GM18517 (cell line): ENCODE measurements around the gene GABBR2.
"Not testable (repeated sequence)": the region's sequence is repeated elsewhere in the genome, so short reads cannot be mapped to it uniquely, and the experiment has no call there.

Experiments
- ATAC-seq: cut with Tn5 transposase; IDR thresholded peaks from one replicate; pipeline ENCODE4 v1.9.1; 2021; ENCODE audit warnings: mild to moderate bottlenecking, moderate library complexity; ENCODE audit not compliant: unreplicated experiment

The GABBR2 gene

GRCh38 chr9:98599566-98600216 is 109.0 kb downstream of the GABBR2 start:
- ATAC-seq = no peak

GRCh38 chr9:98598861-98599260 is 109.9 kb downstream of the GABBR2 start:
- ATAC-seq = no peak

- ATAC-seq = no peak
Measured at GRCh38 chr9:98597236-98597771, 111.4 kb downstream of the GABBR2 start.

GRCh38 chr9:98596486-98596885 is 112.2 kb downstream of the GABBR2 start:
- no peak for ATAC-seq

- ATAC-seq = no peak
Measured at GRCh38 chr9:98594546-98595160, 114.1 kb downstream of the GABBR2 start.

GRCh38 chr9:98593354-98594253 is 115.1 kb downstream of the GABBR2 start:
- no peak for ATAC-seq

GRCh38 chr9:98591696-98592095 is 117.0 kb downstream of the GABBR2 start:
- ATAC-seq = no peak

GRCh38 chr9:98590101-98590500 is 118.6 kb downstream of the GABBR2 start:
- no peak for ATAC-seq

- no peak for ATAC-seq
Measured at GRCh38 chr9:98589102-98589501, 119.6 kb downstream of the GABBR2 start.

GRCh38 chr9:98584853-98585438 is 123.8 kb downstream of the GABBR2 start:
- ATAC-seq = not testable (repeated sequence)

GRCh38 chr9:98584059-98584458 is 124.7 kb downstream of the GABBR2 start:
- ATAC-seq = peak; percentile 69

GRCh38 chr9:98583417-98583816 is 125.3 kb downstream of the GABBR2 start:
- no peak for ATAC-seq

GRCh38 chr9:98580956-98581355 is 127.8 kb downstream of the GABBR2 start:
- ATAC-seq = no peak

GRCh38 chr9:98579700-98580099 is 129.0 kb downstream of the GABBR2 start:
- ATAC-seq = no peak

GRCh38 chr9:98577446-98577845 is 131.3 kb downstream of the GABBR2 start:
- no peak for ATAC-seq

- no peak for ATAC-seq
Measured at GRCh38 chr9:98576859-98577258, 131.9 kb downstream of the GABBR2 start.

GRCh38 chr9:98576354-98576753 is 132.4 kb downstream of the GABBR2 start:
- no peak for ATAC-seq

- ATAC-seq = peak; percentile 89
Measured at GRCh38 chr9:98575379-98576346, 133.1 kb downstream of the GABBR2 start.

- no peak for ATAC-seq
Measured at GRCh38 chr9:98573749-98574278, 134.9 kb downstream of the GABBR2 start.

- no peak for ATAC-seq
Measured at GRCh38 chr9:98572796-98573195, 135.9 kb downstream of the GABBR2 start.
